Head of caudate nucleus (tissue), 42 donors: ENCODE results near the gene YWHAQ.
"Not testable (repeated sequence)": the region's sequence is repeated elsewhere in the genome, so short reads cannot be mapped to it uniquely, and the experiment has no call there.

Experiments
- DNase-seq, 42 donors: peaks; one replicate each; pipeline versions ENCODE4 v3.0.0 to v3.0.0-alpha.2; 2020 to 2021; ENCODE audit warnings: mixed read lengths in 7 of 42
- intact Hi-C: fragments of 100-400 bp; cut with DNase I; formaldehyde crosslinking; loops from one replicate; pipeline ENCODE4 v1.15.0; 2022

Gene YWHAQ

GRCh38 chr2:9639740-9640343, 9.0 kb upstream of the YWHAQ start:
- intact Hi-C loops, result loop anchor here (10.0 kb wide), 1 partner anchor 165 kb away; the partner anchor contains the start of gene IAH1

GRCh38 chr2:9639000-9639602, 8.3 kb upstream of the YWHAQ start:
- peak in 8 of 42 donors; percentile 33 to 76 (median 44) for DNase-seq
- intact Hi-C loops, result loop anchor here (10.0 kb wide), 1 partner anchor 164 kb away; the partner anchor contains the start of gene IAH1

More at GRCh38 chr2:9639740-9640343, 9.0 kb upstream of the YWHAQ start:
- DNase-seq, result peak in 1 of 42 donors; percentile 9

DNA sequence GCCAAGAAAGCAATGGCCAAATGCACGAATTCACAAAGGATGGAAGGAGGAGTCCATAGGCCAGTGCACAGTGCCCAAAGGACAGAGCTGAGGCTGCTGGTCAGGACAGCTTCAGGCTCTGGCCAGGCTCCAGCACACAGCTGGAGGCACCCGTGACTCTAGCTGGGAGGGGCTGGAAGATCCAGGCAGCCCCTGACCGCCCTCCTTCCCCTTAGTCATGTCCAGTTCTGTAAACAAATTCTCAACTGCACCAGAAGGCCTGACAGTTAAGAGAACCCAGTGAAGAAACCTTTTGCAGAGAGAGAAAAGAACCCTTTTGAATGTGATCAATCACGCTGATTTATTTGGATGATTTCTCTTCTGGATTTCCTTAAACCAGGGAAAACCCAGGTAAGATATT, 7.7 kb upstream of the YWHAQ start:
- peak; percentile 78 to 97 (median 91) for DNase-seq
- intact Hi-C loops, result loop anchor here (10.0 kb wide), 1 partner anchor 164 kb away; the partner anchor contains the start of gene IAH1

DNA sequence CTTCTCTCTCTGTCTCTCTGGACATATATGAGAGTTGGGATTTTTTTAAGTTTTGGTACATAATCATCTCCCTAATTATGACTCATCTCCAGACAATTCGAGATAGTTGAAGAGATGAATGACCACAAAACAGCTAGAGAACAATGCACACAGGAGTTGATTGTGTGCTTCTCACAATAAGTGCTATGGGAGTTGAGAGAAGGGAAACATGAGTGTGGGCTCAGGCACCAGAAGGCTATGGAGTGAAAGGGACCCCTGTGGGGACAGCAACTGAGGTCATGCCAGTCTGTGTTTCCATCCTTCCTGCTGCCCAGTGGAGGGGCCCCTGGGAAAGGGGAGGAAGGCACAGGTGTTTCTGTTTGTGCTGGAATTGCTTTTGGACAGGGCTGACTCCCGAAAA, 6.5 kb upstream of the YWHAQ start:
- intact Hi-C loops, result loop anchor here (10.0 kb wide), 1 partner anchor 163 kb away; the partner anchor contains the start of gene IAH1
- peak in 37 of 42 donors; percentile 20 to 89 (median 73) for DNase-seq

- no peak for DNase-seq
- intact Hi-C loops, result loop anchor here (5.0 to 10.0 kb wide), 2 partner anchors 77 to 159 kb away; partner anchors contain the start of genes ADAM17 and IAH1
Measured at GRCh38 chr2:9634133-9634532, 3.3 kb upstream of the YWHAQ start.

DNA sequence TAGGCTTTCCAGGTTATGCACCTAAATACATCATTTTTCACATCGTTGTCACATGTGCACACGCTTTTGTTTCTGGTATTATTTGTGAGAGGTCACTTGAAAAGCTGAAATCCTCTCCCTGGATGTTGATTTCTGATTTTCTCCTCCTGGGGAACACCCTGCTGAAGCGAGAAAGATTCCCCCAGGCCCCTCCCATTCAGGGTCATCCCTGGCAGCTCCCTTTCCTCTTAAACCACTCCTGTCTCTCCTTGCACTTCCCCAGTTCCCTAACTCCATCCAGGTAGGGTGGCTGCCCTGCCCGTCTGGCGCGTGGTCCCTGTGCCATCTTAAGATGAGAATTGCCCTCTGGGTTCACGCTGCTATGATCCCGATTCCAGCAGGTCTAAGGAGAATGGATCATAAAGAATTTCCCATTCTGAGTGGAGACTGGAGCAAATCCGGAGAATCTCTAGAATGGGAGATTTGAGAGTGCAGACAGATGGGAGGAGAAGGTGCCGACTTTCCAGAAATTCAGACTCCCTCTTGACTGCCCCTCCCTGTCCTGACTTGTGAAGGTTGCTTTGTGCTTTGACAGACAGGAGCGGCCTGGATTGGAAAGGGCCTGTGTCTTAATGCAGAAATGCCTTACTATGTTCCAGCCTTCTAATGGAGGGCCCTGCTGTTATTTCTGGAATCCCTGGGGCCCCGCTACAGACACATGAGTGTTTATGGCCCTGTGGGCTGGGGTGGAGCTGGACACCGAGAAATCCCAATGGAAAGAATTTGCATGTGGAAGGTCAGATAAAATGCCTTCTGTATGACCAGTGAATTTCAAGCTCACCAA, 1.3 kb upstream of the YWHAQ start:
- peak in 1 of 42 donors; percentile 14 for DNase-seq
- intact Hi-C loops, result loop anchor here (5.0 to 10.0 kb wide), 2 partner anchors 75 to 157 kb away; partner anchors contain the start of genes ADAM17 and IAH1

- no peak for DNase-seq
- intact Hi-C loops, result loop anchor here (5.0 to 10.0 kb wide), 2 partner anchors 74 to 157 kb away; partner anchors contain the start of genes ADAM17 and IAH1
Measured at GRCh38 chr2:9631553-9631819, 689 bp upstream of the YWHAQ start.

GRCh38 chr2:9630117-9630735, 571 bp downstream of the YWHAQ start:
- intact Hi-C loops, result loop anchor here (5.0 to 10.0 kb wide), 2 partner anchors 73 to 155 kb away; partner anchors contain the start of genes ADAM17 and IAH1
- peak; percentile 44 to 92 (median 79) for DNase-seq

- peak in 1 of 42 donors; percentile 26 for DNase-seq
Measured at GRCh38 chr2:9629222-9630116, 1.3 kb downstream of the YWHAQ start.

GRCh38 chr2:9627310-9627709, 3.5 kb downstream of the YWHAQ start:
- no peak for DNase-seq
- intact Hi-C loops, result no loop called here

More at GRCh38 chr2:9629222-9630116, 1.3 kb downstream of the YWHAQ start:
- intact Hi-C loops, result loop anchor here (5.0 to 10.0 kb wide), 2 partner anchors 72 to 155 kb away; partner anchors contain the start of genes ADAM17 and IAH1

DNA sequence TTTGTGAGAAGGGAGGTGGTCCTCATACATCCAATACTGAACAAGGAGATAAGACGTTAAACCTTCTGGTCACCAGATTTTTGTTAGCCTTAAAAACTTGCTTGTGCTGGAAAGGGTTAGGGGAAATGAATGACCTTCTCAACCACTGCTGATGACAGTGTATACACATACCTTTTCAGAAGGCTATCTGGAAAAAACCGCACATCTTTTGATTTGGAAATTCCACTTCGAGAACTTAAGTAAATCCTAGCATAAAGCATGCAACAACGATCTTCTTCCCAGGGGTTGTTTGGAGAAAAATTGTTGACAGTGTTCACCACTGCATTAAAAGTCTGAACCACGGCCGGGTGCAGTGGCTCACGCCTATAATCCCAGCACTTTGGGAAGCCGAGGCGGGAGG, 7.6 kb downstream of the YWHAQ start:
- intact Hi-C loops, result no loop called here
- DNase-seq, result no peak

DNA sequence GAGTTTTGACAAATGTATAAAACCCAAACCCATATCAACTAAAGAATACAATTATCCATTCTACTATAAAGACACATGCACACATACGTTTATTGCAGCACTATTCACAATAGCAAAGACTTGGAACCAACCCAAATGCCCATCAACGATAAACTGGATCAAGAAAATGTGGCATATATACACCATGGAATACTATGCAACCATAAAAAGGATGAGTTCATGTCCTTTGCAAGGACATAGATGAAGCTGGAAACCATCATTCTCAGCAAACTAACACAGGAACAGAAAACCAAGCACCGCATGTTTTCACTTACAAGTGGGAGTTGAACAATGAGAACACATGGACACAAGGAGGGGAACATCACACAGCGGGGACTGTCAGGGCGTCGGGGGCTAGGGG, 9.1 kb downstream of the YWHAQ start:
- intact Hi-C loops, DNase-seq: not testable (repeated sequence)

DNA sequence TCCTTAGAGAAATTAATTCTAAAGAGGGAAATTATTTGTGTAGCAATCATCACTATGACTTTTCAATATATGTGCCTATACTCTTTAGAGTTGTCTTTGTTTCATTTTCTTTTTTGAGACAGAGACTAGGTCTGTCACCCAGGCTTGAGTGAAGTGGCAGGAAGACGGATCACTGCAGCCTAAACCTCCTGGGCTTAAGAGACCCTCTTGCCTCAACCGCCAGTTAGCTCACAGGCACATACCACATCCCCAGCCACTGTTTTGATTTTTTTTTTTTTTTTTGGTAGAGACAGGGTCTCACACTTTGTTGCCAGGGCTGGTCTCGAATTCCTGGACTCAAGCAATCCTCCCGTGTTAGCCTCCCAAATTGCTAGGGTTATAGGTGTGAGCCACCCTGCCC, 12.4 kb downstream of the YWHAQ start:
- no peak for DNase-seq
- intact Hi-C loops, result no loop called here

- intact Hi-C loops, result no loop called here
- DNase-seq, result no peak
Measured at GRCh38 chr2:9617749-9618148, 13.0 kb downstream of the YWHAQ start.

DNA sequence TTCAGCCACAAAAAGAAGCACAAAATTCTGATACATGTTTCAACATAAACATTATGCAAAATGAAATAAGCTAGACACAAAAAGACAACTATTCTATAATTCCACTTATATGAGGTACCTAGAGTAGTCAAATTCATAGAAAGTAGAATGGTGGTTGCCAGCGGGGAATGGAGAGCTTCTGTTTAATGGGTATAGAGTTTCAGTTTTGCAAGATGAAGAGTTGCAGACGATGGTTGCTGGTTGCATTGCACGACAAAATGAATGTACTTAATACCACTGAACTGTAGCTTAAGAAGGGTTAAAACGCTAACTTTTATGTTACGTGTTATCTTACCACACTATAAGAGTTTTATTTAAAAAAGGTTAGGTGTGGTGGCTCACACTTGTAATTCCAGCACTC, 13.5 kb downstream of the YWHAQ start:
- intact Hi-C loops, result no loop called here
- DNase-seq, result no peak

DNA sequence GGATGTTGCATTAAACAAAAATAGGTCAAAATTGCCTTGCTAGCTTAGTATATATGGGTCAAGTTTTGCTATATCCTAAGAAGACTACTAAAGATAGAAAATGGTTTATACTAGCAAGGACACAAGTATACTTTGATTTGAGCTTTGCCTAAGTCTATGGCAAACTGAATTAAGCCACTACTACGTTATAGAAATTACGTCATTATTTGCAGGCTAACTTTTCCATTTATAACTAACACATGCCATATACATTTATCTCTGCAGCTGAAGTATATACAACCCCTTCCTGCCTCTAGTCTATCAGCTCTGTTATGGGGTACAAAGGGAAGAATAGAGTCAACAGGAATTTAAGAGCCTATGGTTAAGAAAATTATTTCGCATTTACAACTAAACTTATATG, 16.2 kb downstream of the YWHAQ start:
- no peak for DNase-seq
- intact Hi-C loops, result no loop called here

DNA sequence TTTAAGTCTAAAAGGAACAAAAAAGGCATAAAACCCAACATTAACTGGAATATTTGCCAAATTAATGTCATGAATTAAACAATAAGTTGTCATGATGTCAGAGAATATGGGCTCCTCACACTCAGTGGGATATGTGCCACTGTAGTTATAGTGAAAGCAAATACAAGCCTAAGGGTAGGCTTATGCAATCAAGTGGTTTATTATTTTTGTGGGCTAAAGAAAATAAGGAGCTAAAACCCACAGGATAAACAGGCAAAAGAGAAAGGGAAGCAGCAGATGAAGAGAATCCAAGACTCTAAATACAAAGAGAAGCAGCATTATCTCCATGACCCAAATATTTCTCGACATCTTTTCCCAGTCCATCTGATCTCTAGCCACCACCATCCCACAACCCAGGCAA, 17.5 kb downstream of the YWHAQ start:
- intact Hi-C loops, result no loop called here
- DNase-seq, result no peak

DNA sequence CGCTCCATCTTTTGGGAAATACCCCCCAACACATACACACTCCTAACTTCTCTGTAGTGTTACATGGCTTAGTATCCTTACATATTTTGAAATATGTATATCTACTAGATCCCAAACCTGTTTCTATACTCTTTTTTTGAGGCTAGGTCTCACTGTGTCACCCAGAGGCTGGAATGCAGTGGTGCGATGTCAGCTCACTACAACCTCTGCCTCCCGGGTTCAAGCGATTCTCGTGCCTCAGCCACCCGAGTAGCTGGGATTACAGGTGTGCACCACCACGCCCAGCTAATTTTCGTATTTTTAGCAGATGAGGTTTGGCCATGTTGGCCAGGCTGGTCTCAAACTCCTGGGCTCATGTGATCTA, 19.3 kb downstream of the YWHAQ start:
- DNase-seq, intact Hi-C loops: not testable (repeated sequence)
